ENCODE results near the gene VPS13C. TPM values are rescaled to one million over a fixed set of nuclear protein-coding genes. Genes with fewer than 3 reads are reported as not detected.

The VPS13C gene
- total and polyA plus RNA-seq, 2 experiments from 2014 or later, result 6.7 to 60.9 TPM

GRCh38 chr15:62075595-62076277 lies 15.5 kb upstream of the VPS13C start:
- Histone ChIP-seq H3K27ac (no peak overlapping the region), H3K9me2 (replicated peaks; ENCODE audit: insufficient read depth) (no peaks in the 10 kb centered on the region), H3K27me3 (no peaks in the 10 kb centered on the region), H3K9me3 (ENCODE audit: low read depth) (no peaks in the 10 kb centered on the region), H3K4me1 (ENCODE audit: insufficient read depth) (no peaks in the 10 kb centered on the region), H3K4me2 (no peak overlapping the region), H4K20me1 (ENCODE audit: insufficient read depth, poor library complexity, severe bottlenecking) (no peaks in the 10 kb centered on the region), H3K79me2 (no peaks in the 10 kb centered on the region), H3K36me3 (replicated peaks; ENCODE audit: insufficient read depth, low read depth) (no peaks in the 10 kb centered on the region), H2AFZ (no peak overlapping the region), H3K4me3 (no peak overlapping the region)
- WGBS (ENCODE audit: low lambda C conversion rate, missing lambda C conversion rate), result 84% methylated on average over 9 of the region's 9 CpGs
- peak; percentile 30 for DNase-seq (ENCODE audit: low spot score)
- TF ChIP-seq EZH2phosphoT487 (IDR thresholded peaks at IDR 0.05; ENCODE audit: low read depth, severe bottlenecking, unreplicated experiment), result no peak
- TF ChIP-seq EZH2 (IDR thresholded peaks at IDR 0.05; ENCODE audit: borderline replicate concordance), result no peak

- no peak overlapping the region for H3K4me2 ChIP-seq
- H3K9me3 ChIP-seq (ENCODE audit: low read depth), result no peaks in the 10 kb centered on the region
- DNase-seq (ENCODE audit: low spot score), result peak; percentile 59
- H3K4me1 ChIP-seq (ENCODE audit: insufficient read depth), result peaks cover 7% of the 10 kb centered on the region
- H3K27ac ChIP-seq, result no peak overlapping the region
- H3K79me2 ChIP-seq, result no peaks in the 10 kb centered on the region
- H3K9me2 ChIP-seq (replicated peaks; ENCODE audit: insufficient read depth), result no peaks in the 10 kb centered on the region
- no peak overlapping the region for H3K4me3 ChIP-seq
- no peaks in the 10 kb centered on the region for H3K36me3 ChIP-seq (replicated peaks; ENCODE audit: insufficient read depth, low read depth)
- no peaks in the 10 kb centered on the region for H4K20me1 ChIP-seq (ENCODE audit: insufficient read depth, poor library complexity, severe bottlenecking)
- H2AFZ ChIP-seq, result no peak overlapping the region
- H3K27me3 ChIP-seq, result peaks cover 23% of the 10 kb centered on the region
- TF ChIP-seq CTCF (IDR thresholded peaks at IDR 0.05; ENCODE audit: poor library complexity) (peak; percentile 69), EZH2phosphoT487 (IDR thresholded peaks at IDR 0.05; ENCODE audit: low read depth, severe bottlenecking, unreplicated experiment) (no peak)
Observed at GRCh38 chr15:62071711-62072308, 11.6 kb upstream of the VPS13C start.

GRCh38 chr15:62069551-62069950 lies 9.3 kb upstream of the VPS13C start:
- Histone ChIP-seq H3K9me3 (ENCODE audit: low read depth) (no peaks in the 10 kb centered on the region), H3K36me3 (replicated peaks; ENCODE audit: insufficient read depth, low read depth) (no peaks in the 10 kb centered on the region), H3K9me2 (replicated peaks; ENCODE audit: insufficient read depth) (no peaks in the 10 kb centered on the region), H3K27ac (no peak overlapping the region), H3K4me2 (no peak overlapping the region), H3K4me3 (no peak overlapping the region), H3K4me1 (ENCODE audit: insufficient read depth) (peaks cover 12% of the 10 kb centered on the region), H4K20me1 (ENCODE audit: insufficient read depth, poor library complexity, severe bottlenecking) (no peaks in the 10 kb centered on the region), H2AFZ (no peak overlapping the region), H3K79me2 (no peaks in the 10 kb centered on the region), H3K27me3 (peaks cover 37% of the 10 kb centered on the region)
- TF ChIP-seq EZH2 (IDR thresholded peaks at IDR 0.05; ENCODE audit: borderline replicate concordance) (no peak), CTCF (IDR thresholded peaks at IDR 0.05; ENCODE audit: poor library complexity) (no peak), EZH2phosphoT487 (IDR thresholded peaks at IDR 0.05; ENCODE audit: low read depth, severe bottlenecking, unreplicated experiment) (no peak)
- DNase-seq (ENCODE audit: low spot score), result no peak
- WGBS (ENCODE audit: low lambda C conversion rate, missing lambda C conversion rate), result 85% methylated on average over 5 of the region's 5 CpGs

DNA sequence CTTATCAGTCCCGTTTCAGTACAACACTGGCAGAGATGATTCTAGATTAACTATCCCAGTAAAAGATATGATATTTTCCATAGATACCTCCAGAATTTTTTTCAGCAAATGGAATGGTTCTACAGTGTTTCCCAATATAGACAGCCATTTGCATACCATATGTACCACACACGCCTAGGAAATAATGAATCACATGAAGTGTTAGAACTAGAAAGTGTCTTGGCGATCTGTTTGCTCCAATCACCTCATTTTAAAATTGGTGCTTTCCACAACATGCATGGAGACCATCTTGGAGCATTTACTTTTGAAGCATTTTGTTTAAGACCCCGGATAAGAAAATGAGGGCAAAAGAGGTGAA lies 8.5 kb upstream of the VPS13C start:
- DNase-seq (ENCODE audit: low spot score), result no peak
- WGBS (ENCODE audit: low lambda C conversion rate, missing lambda C conversion rate), result 66% methylated on average over 4 of the region's 4 CpGs
- H3K4me3 ChIP-seq, result peak overlapping the region; percentile 40
- peaks cover 37% of the 10 kb centered on the region for H3K27me3 ChIP-seq
- no peak overlapping the region for H3K27ac ChIP-seq
- H3K36me3 ChIP-seq (replicated peaks; ENCODE audit: insufficient read depth, low read depth), result no peaks in the 10 kb centered on the region
- H3K4me1 ChIP-seq (ENCODE audit: insufficient read depth), result peaks cover 12% of the 10 kb centered on the region
- peak overlapping the region; percentile 83 for H3K4me2 ChIP-seq
- H3K9me2 ChIP-seq (replicated peaks; ENCODE audit: insufficient read depth), result no peaks in the 10 kb centered on the region
- TF ChIP-seq EZH2phosphoT487 (IDR thresholded peaks at IDR 0.05; ENCODE audit: low read depth, severe bottlenecking, unreplicated experiment) (no peak), EZH2 (IDR thresholded peaks at IDR 0.05; ENCODE audit: borderline replicate concordance) (no peak), CTCF (IDR thresholded peaks at IDR 0.05; ENCODE audit: poor library complexity) (no peak)
- H3K79me2 ChIP-seq, result no peaks in the 10 kb centered on the region
- no peaks in the 10 kb centered on the region for H3K9me3 ChIP-seq (ENCODE audit: low read depth)
- no peaks in the 10 kb centered on the region for H4K20me1 ChIP-seq (ENCODE audit: insufficient read depth, poor library complexity, severe bottlenecking)
- peak overlapping the region; percentile 51 for H2AFZ ChIP-seq

Measured in hepatocyte (in vitro differentiated cells).